PC-3 (cell line): ENCODE data around the gene TTC21B.

Experiments used
- EZH2 ChIP-seq: fragments of 300-600 bp; sonication (generic); IDR thresholded peaks from one replicate; pipeline ENCODE4 v1.6.1; 2017; ENCODE audit warnings: antibody characterized with exemption, mild to moderate bottlenecking, low read length; ENCODE audit not compliant: unreplicated experiment
- TF ChIP-seq, protein P1 (sequence below): fragments of 300-600 bp; sonication (generic); conservative IDR thresholded peaks from 2 replicates; pipeline ENCODE4 v1.5.1; 2017; ENCODE audit warnings: antibody characterized with exemption, low read depth, mild to moderate bottlenecking, low read length

DNA sequence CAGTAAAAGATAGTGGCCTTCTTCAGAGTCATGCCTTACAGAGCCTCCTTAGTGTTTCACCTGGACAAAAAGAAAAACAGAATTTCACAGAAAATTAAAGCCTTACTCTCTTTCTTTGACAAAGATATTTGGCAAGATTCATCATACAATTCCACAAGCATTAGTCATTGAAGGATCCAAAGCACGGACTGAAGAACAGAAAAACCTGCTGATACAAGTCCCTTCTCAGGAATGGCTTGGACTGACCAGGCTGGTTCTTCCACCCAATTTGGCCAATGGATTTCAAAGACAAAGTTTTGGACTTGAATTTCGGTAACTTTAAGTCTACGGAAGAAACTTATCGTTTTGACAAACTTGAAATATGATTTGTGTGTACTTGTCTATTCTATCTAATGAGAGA lies 120.4 kb downstream of the TTC21B start:
- TF ChIP-seq, protein P1, sequence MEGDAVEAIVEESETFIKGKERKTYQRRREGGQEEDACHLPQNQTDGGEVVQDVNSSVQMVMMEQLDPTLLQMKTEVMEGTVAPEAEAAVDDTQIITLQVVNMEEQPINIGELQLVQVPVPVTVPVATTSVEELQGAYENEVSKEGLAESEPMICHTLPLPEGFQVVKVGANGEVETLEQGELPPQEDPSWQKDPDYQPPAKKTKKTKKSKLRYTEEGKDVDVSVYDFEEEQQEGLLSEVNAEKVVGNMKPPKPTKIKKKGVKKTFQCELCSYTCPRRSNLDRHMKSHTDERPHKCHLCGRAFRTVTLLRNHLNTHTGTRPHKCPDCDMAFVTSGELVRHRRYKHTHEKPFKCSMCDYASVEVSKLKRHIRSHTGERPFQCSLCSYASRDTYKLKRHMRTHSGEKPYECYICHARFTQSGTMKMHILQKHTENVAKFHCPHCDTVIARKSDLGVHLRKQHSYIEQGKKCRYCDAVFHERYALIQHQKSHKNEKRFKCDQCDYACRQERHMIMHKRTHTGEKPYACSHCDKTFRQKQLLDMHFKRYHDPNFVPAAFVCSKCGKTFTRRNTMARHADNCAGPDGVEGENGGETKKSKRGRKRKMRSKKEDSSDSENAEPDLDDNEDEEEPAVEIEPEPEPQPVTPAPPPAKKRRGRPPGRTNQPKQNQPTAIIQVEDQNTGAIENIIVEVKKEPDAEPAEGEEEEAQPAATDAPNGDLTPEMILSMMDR: no peak
- TF ChIP-seq EZH2: no peak
